ENCODE data around the gene GLRA1. TPM values are rescaled to one million over a fixed set of nuclear protein-coding genes. Genes with fewer than 3 reads are reported as not detected.
A peak's percentile ranks its signal among the peaks of the same experiment; 100 is the strongest.
"Not testable (repeated sequence)": the region's sequence is repeated elsewhere in the genome, so short reads cannot be mapped to it uniquely, and the experiment has no call there.

The GLRA1 gene
- polyA plus RNA-seq, 3 donors = 0.06 TPM; not detected in 2

- DNase-seq = no peak
Measured at GRCh38 chr5:151885138-151885908, 39.3 kb downstream of the GLRA1 start.

GRCh38 chr5:151881621-151882225 is 42.9 kb downstream of the GLRA1 start:
- DNase-seq = no peak

- no peak for DNase-seq
Measured at GRCh38 chr5:151880324-151880723, 44.3 kb downstream of the GLRA1 start.

GRCh38 chr5:151873701-151874100 is 51.0 kb downstream of the GLRA1 start:
- DNase-seq = no peak

GRCh38 chr5:151872701-151873100 is 52.0 kb downstream of the GLRA1 start:
- no peak for DNase-seq

DNA sequence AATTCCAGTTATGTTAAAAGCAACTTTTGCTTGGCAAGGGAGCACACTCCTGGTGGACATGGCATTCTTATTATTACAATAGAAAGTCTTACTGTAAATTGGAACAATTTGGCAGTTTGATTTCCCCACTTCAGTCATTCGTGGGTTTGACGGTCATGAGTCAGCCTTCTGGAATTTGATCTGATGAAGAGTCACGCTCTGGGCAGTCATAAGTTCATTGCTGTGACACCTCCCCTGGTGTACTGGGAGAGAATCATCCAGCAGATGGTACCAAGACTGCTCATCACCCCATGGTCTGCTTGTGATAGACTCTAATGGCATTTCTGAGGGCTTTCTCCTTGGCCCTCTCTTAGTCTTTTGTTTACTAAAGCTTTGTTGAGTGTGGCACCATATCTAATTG is 53.8 kb downstream of the GLRA1 start:
- no peak for DNase-seq

GRCh38 chr5:151870271-151870670 is 54.4 kb downstream of the GLRA1 start:
- no peak for DNase-seq

GRCh38 chr5:151869843-151870242 is 54.8 kb downstream of the GLRA1 start:
- DNase-seq = no peak

- no peak for DNase-seq
Measured at GRCh38 chr5:151868451-151868850, 56.2 kb downstream of the GLRA1 start.

- DNase-seq = no peak
Measured at GRCh38 chr5:151864061-151864748, 60.4 kb downstream of the GLRA1 start.

GRCh38 chr5:151863566-151863965 is 61.1 kb downstream of the GLRA1 start:
- no peak for DNase-seq

DNA sequence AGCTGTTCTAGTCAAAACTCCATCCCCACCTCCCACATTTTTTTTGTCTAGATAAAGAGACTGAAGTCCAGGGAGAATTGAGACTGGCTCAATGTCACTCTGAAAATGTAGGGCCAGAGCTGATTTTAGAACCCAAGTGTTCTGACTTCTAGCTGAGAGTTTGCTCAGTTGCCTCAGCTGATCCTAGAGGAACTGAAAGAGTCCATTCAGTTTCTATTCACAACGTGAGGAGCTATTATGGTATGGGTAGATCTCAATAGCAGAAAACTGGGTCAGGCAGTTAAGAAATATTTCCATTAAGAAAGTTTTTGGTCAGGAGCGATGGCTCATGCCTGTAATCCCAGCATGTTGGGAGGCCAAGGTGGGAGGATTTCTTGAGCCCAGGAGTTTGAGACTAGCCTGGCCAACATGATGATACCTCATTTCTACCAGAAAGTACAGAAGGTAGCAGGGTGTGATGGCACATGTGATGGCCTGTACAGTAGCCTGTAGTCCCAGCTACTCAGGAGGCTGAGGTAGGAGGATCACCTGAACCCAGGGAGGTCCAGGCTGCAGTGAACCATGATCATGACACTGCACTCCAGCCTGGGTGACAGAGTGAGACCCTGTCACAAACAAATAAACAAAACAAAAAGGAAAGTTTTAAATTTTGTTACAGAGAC is 61.7 kb downstream of the GLRA1 start:
- no peak for DNase-seq

DNA sequence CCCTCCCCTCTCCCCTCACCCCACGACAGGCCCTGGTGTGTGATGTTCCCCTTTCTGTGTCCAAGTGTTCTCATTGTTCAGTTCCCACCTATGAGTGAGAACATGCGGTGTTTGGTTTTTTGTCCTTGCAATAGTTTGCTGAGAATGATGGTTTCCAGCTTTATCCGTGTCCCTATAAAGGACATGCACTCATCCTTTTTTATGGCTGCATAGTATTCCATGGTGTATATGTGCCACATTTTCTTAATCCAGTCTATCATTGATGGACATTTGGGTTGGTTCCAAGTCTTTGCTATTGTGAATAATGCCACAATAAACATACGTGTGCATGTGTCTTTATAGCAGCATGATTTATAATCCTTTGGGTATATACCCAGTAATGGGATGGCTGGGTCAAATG is 63.8 kb downstream of the GLRA1 start:
- DNase-seq = not testable (repeated sequence)

DNA sequence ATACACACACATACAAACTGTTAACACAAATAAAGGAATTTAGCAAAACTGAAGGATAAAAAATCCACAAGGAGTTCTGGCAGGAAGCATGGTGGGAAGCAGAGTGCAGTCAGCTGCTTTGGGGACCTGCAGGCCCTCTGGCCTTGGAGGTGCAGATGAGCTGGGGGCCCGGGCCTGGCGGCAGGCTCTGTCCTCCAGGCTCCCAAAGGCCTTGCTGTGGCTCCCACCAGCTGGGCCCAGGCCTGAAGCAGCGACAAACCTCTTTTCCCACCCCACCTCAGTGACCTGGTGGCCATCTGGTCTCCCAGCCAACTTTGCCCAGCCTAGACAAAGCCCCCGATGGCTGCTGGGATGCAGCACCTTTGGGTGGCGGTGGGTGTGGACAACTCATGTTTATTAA is 67.8 kb downstream of the GLRA1 start:
- no peak for DNase-seq

GRCh38 chr5:151855701-151856100 is 69.0 kb downstream of the GLRA1 start:
- DNase-seq = no peak

- DNase-seq = no peak
Measured at GRCh38 chr5:151847871-151848270, 76.8 kb downstream of the GLRA1 start.

DNA sequence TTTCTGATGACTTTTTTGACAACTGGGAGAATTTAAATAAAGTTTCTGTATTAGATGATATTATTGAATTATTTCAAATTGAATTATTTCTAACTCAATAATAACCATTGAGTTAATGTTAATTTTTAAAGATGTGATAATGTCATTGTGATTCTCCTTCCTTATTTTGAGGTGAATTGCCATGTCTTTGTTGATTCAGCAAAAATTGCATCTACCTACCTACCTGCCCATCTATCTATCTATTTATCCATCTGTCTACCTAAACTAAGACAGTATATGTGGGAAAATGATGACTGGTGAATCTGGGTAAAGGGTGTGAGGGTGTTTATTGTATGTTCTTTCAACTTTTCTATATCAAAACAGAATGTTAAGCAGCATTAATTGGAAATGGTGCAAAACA is 77.9 kb downstream of the GLRA1 start:
- no peak for DNase-seq

DNA sequence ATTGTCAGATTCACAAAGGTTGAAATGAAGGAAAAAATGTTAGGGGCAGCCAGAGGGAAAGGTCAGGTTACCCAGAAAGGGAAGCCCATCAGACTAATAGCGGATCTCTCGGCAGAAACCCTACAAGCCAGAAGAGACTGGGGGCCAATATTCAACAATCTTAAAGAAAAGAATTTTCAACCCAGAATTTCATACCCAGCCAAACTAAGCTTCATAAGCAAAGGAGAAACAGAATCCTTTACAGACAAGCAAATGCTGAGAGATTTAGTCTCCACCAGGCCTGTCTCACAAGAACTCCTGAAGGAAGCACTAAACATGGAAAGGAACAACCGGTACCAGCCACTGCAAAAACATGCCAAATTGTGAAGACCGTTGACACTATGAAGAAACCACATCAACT is 91.8 kb downstream of the GLRA1 start:
- not testable (repeated sequence) for DNase-seq

DNA sequence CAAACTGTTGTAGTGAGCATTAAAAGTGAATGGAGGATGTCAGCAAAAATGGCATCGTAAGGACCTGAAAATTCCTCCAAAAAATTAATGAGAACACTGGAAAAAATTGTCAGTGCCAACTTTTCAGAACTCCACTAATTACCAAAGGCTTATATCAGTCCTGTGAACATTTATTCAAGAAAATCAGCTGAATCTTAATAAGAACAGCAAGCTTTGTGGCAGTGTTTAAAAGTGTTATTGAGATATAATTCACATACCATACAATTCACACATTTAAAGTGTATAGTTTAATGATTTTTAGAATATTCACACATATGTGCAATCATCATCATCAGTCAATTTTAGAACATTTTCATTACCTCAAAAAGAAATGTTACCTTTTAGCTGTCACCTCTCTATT is 95.3 kb downstream of the GLRA1 start:
- no peak for DNase-seq

- DNase-seq = peak; percentile 55
Measured at GRCh38 chr5:151825445-151825844, 99.2 kb downstream of the GLRA1 start.

DNA sequence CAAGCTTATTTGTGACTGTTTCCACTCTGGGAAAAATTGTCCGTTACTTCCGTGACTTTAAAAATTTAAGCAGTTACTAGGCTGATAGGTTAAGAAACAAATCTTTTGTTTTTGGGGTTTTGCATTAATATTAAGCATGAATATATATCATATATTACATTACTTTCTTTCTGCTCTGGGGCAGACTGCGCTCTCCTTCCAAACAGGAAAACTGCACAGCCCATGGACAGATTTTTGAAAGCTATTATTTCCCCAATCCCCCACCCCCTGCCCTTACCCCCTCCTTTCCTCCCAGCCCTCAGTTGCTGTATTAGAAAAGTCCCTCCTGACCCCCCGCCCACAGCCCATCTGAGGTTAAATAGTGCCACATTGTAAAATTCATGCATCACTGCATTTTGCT is 102.5 kb downstream of the GLRA1 start:
- DNase-seq = no peak

- no peak for DNase-seq
Measured at GRCh38 chr5:151820903-151821302, 103.7 kb downstream of the GLRA1 start.

GRCh38 chr5:151820271-151820670 is 104.4 kb downstream of the GLRA1 start:
- DNase-seq = no peak
